ENCODE measurements around the gene CNN2. TPM values are rescaled to one million over a fixed set of nuclear protein-coding genes. Genes with fewer than 3 reads are reported as not detected.
A peak's percentile ranks its signal among the peaks of the same experiment; 100 is the strongest.

CNN2 gene
- total and polyA plus RNA-seq, 2 of the 13 experiments (the other 11 are each of a cell fraction or from before 2014, with no cell fraction given), result 63.6 to 70.0 TPM

DNA sequence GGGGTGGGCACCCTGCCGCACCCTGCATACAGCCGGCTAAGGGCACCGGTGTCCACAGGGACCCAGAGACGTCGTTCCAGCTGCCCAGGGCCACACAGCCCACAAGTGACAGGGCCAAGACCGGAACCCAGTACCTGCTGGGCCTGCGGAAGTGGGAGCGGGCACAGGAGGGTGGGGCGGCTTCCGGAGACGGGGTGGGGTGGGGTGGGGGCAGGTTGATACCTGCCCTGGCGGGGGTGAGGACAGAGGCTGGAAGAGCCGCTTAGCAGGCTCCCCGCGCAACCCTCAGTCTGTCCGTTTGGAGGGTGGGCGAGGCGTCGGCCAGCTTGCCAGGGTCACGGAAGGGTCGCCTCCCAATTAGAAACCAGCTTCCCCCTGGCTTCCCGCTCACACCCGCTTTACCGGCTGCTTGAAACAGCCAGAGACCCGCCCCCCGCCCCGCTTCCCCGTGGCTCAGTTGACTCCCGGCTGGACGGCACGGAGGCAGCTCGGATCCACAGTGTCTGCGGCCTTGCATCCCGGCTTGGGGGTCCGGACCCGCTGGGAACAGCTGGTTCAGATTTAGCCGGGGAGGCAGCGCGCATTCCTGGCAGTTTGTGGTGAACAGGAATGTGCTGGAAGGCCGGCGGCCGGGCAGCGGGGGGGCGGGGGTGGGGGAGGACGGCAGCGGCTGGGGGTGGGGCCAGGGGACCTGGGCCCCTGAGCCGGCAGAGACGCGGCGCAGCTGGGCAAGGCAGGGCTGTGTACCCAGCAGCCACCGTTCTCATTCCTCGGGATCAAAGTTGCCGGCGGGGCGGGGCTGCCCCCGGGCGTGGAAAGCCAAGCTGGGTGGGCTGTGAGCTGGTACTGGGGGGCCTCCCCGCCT, 1.9 kb downstream of the CNN2 start (continued):
- TF ChIP-seq, protein P1, sequence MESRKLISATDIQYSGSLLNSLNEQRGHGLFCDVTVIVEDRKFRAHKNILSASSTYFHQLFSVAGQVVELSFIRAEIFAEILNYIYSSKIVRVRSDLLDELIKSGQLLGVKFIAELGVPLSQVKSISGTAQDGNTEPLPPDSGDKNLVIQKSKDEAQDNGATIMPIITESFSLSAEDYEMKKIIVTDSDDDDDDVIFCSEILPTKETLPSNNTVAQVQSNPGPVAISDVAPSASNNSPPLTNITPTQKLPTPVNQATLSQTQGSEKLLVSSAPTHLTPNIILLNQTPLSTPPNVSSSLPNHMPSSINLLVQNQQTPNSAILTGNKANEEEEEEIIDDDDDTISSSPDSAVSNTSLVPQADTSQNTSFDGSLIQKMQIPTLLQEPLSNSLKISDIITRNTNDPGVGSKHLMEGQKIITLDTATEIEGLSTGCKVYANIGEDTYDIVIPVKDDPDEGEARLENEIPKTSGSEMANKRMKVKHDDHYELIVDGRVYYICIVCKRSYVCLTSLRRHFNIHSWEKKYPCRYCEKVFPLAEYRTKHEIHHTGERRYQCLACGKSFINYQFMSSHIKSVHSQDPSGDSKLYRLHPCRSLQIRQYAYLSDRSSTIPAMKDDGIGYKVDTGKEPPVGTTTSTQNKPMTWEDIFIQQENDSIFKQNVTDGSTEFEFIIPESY (CRISPR knock-in tag; IDR thresholded peaks at IDR 0.05), result no peak
- TF ChIP-seq ZNF292 (CRISPR knock-in tag; IDR thresholded peaks at IDR 0.05; ENCODE audit: borderline replicate concordance, low read depth) (peak; percentile 75; the same call in 1 of the 2 replicates), ZNF574 (CRISPR knock-in tag; IDR thresholded peaks at IDR 0.05) (peak; percentile 16; the same call in 1 of the 2 replicates), ZNF331 (CRISPR knock-in tag; IDR thresholded peaks at IDR 0.05) (peak; percentile 46; the same call in 1 of the 2 replicates), CREM (IDR thresholded peaks at IDR 0.05) (no peak), CREM (CRISPR knock-in tag; IDR thresholded peaks at IDR 0.05) (no peak), HNF1A (IDR thresholded peaks at IDR 0.05; ENCODE audit: low read depth) (no peak), HNF1A (CRISPR knock-in tag; IDR thresholded peaks at IDR 0.05; ENCODE audit: borderline replicate concordance) (no peak), ESRRA (CRISPR knock-in tag; IDR thresholded peaks at IDR 0.05; ENCODE audit: low read depth) (0 out of 2 replicates have a peak, but pooled peaks have one; percentile 36), RFXAP (CRISPR knock-in tag; IDR thresholded peaks at IDR 0.05; ENCODE audit: borderline replicate concordance) (no peak), NCOA2 (CRISPR knock-in tag; IDR thresholded peaks at IDR 0.05) (peak; percentile 30; the same call in 1 of the 2 replicates), RBFOX2 (IDR thresholded peaks at IDR 0.05; ENCODE audit: low read depth, low read length) (peak; percentile 73; the same call in 1 of the 2 replicates), MTA1 (CRISPR knock-in tag; IDR thresholded peaks at IDR 0.05; ENCODE audit: borderline replicate concordance) (peak; percentile 30; the same call in 1 of the 2 replicates), ZSCAN31 (CRISPR knock-in tag; IDR thresholded peaks at IDR 0.05; ENCODE audit: low read depth) (0 out of 2 replicates have a peak, but pooled peaks have one; percentile 5), RXRA (CRISPR knock-in tag; IDR thresholded peaks at IDR 0.05) (no peak; the same call in none of the 2 replicates), CBFB (CRISPR knock-in tag; IDR thresholded peaks at IDR 0.05) (peak; percentile 94), NBN (conservative IDR thresholded peaks at IDR 0.05) (no peak)
- TF ChIP-seq, protein P2, sequence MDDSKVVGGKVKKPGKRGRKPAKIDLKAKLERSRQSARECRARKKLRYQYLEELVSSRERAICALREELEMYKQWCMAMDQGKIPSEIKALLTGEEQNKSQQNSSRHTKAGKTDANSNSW (CRISPR knock-in tag; IDR thresholded peaks at IDR 0.05; ENCODE audit: borderline replicate concordance), result no peak

All from HepG2 (cell line).